Measurements from ENCODE around the gene FSTL4.

FSTL4 gene

GRCh38 chr5:133336121-133336968, 276.0 kb downstream of the FSTL4 start:
- no peak for DNase-seq

GRCh38 chr5:133334796-133335639, 277.3 kb downstream of the FSTL4 start:
- DNase-seq, result no peak

DNA sequence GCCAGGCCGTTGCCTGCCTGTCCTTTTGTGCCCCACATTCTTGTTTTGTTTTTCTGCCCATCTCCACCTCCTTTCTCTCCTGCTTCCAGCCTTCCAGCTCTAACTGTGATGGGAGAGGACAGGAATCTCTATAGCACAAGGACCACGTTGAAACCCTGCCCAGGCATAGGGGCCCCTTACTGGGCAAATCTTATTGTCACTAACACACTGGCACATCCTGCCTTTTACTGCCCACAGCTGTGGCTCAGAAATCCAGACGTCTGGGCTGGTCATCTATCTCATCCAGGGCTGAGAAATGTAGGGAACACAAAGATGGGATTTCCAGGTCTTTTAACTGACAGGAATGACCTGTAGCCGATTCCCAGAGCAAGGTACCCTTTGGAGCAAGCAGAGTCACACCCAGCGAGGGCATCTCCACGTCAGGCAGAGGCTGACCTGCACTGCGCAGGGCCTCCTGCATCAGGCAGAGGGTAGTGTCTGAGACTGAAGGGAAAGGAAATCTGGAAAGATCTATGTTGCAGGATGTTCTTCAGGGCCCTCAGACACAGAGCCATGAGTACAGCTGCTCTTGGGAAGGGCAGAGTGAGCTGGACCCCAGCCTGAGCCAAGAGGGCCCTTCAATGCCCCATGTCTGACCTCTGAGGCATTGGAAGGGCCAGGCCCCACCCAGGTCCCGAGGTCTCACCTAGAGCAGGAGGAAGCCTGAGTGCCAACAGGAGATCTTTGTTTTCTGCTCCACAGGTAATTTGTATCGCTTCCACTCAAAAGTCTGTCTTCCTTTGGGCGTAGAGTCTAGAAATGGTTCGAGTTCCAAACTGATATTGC, 278.8 kb downstream of the FSTL4 start:
- no peak for DNase-seq

GRCh38 chr5:133332439-133333024, 279.8 kb downstream of the FSTL4 start:
- no peak for DNase-seq

- no peak for DNase-seq
Observed at GRCh38 chr5:133331941-133332340, 280.4 kb downstream of the FSTL4 start.

DNA sequence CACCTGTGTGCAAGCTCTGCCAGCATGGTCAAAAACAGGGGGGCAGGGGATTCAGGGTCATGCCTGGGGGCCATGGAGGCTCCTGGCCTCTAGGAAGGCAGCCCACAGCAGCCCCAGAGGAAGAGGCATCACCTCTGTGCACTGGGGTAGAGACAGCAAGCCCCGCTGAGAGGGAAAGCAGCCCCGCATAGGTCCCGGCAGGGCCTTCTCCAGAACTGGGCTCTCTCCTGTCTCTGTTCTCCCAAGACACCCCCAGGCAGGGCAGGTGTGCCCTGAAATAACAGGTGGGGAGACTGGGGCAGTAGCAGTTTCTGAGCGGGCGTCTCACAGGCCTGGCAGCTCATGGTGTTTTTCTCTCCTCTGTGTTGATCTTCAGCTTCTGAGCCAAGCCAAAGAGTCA, 281.4 kb downstream of the FSTL4 start:
- no peak for DNase-seq

DNA sequence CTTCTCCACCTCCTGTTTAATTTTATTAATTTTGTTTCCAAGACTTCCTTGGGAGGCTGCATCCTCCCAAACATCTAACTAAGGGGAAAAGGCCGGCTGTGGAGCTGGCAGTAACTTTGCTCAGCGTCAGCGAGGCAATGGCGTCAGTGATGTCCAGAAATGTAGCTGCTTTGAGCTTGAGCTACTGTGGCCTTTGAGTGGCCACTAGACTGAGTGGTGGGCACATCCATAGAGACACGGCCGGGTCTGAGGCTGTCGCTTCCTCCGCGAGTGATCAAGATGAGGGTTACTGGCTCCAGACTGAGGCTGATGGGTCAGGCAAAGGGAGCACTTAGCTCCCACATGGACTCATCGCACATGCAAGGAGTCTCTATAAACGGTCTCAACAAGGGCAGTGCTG, 283.5 kb downstream of the FSTL4 start:
- DNase-seq, result no peak

GRCh38 chr5:133327946-133328401, 284.4 kb downstream of the FSTL4 start:
- DNase-seq, result no peak

DNA sequence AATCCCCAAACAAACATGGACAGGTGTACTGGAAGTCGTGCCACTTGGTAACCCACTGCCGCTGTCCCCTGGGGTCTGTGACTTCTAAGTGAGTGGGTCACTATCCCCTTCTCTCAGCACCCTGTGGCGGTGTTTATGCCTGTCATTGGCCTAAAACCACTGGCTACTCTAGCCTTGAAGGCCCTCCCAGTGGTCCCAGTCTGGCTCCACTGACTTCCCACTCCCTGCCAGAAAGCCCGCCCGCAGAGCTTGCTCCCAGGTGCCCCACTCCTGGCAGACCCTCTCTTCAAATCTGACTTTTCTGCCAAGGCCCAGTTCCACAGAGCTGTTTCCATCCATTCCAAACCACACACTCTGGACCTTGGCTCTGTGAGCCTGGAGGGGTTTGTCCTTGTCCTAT, 286.0 kb downstream of the FSTL4 start:
- no peak for DNase-seq

- no peak for DNase-seq
Observed at GRCh38 chr5:133325864-133326263, 286.5 kb downstream of the FSTL4 start.

DNA sequence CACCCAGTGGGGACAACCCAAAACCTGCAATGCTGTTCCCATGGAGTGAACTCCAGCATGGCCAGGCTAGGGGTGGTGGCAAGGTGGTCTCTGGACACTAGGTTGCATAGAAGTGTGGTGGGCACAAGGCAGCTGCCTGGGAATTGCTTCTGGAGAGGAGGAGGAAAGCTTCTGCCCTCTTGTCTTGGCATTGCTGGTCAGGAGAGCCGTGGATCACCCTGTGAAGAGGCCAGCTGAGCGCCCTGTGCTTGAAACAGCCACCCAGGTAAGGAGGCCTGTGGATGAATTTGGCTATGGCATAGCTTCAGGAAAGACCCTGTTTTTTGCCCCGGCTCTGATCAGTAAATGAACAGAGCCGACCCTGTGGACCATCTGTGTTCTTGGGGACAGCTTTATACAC, 287.4 kb downstream of the FSTL4 start:
- no peak for DNase-seq

- DNase-seq, result no peak
Observed at GRCh38 chr5:133323494-133324457, 288.6 kb downstream of the FSTL4 start.

GRCh38 chr5:133322743-133323142, 289.6 kb downstream of the FSTL4 start:
- no peak for DNase-seq

GRCh38 chr5:133321833-133322420, 290.4 kb downstream of the FSTL4 start:
- peak; percentile 58 for DNase-seq

GRCh38 chr5:133321286-133321832, 291.0 kb downstream of the FSTL4 start:
- DNase-seq, result no peak

DNA sequence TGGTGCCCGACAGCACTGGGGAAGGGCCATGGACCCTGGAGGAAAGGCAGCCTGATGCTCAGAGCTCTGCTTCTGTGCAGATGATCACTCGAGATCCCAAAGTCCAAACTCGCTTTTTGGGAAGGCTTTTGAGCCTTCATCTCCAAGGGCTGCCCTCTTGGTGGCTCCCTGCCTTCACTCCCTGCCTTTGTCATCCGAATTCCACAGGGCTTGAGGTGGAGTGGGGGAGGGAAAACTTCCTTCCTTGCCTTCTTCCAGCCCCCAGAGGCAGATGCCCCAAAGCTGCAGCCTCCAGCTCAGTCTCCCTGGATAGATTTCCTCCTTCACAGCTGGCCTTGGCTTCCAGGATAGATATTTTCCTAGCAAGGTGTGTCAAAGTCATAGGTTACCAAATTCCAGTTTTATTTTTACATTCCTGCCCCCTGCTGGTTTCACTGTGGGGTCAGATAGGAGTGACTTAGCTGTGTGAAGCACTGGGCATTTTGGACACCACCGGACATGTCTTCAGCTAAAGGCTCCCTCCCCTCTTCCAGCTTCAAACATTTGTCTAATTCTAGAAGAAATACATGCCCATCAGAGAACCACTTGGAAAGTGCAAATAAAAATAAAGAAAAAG, 292.3 kb downstream of the FSTL4 start:
- DNase-seq, result no peak

- no peak for DNase-seq
Observed at GRCh38 chr5:133319244-133319643, 293.1 kb downstream of the FSTL4 start.

- no peak for DNase-seq
Observed at GRCh38 chr5:133317558-133317957, 294.8 kb downstream of the FSTL4 start.

GRCh38 chr5:133316346-133317343, 295.7 kb downstream of the FSTL4 start:
- peak; percentile 35 for DNase-seq

Data from stimulated activated CD8-positive, alpha-beta memory T cell treated with anti-CD3 and anti-CD28 coated beads, Interleukin-4, amount 100 ng/mL, for 48 hours (primary cell).